HG03139 (cell line): Measurements from ENCODE around the gene APOOL.
"Not testable (repeated sequence)": the region's sequence is repeated elsewhere in the genome, so short reads cannot be mapped to it uniquely, and the experiment has no call there.

Source experiments
- ATAC-seq: cut with Tn5 transposase; IDR thresholded peaks from one replicate; pipeline ENCODE4 v1.9.1; 2021; ENCODE audit not compliant: unreplicated experiment

APOOL gene

GRCh38 chrX:85077247-85077646 lies 73.6 kb downstream of the APOOL start:
- ATAC-seq, result not testable (repeated sequence)

- peak; percentile 73 for ATAC-seq
Measured at GRCh38 chrX:85084770-85085393, 81.2 kb downstream of the APOOL start.

DNA sequence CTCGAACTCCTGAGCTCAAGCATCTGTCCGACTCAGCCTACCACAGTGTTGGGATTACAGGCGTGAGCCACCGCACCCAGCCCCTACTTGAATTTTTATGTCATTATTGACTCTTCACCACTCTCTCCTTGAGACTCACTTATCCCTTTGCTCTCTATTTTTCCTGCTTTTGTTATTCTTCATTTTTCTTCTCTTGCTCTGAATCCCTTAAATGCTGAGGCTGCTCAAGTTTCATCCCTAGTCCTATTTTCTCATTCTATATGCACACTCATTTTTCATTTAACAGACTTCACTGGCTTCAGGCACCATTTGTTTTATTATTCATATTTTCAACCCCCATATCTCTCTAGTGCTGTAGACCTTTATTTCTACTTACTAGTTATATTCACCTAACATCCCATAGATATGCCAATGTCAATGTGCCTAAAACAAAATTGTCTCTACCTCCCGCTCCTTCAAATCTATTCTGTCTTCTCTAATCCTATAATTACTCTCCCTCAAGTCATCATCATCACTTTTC lies 85.7 kb downstream of the APOOL start:
- no peak for ATAC-seq

GRCh38 chrX:85107407-85107806 lies 103.7 kb downstream of the APOOL start:
- no peak for ATAC-seq

DNA sequence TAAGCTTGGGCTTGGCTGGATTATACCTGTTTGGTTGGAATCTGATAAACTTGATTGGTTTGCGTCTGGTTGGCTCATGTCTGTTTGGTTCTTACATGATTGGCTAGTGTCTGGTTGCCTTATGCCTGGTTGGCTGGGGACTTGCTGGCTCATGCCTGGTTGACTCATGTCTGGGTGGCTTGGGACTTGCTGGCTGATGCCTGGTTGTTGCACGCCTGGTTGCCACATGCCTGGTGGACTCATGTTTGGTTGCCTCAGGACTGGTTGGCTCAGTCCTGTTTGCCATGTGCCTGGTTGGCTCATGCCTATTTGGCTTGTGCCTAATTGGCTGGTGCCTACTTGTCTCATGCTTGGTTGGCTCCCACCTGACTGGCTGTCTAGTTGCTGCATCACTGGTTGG lies 104.5 kb downstream of the APOOL start:
- ATAC-seq, result no peak

DNA sequence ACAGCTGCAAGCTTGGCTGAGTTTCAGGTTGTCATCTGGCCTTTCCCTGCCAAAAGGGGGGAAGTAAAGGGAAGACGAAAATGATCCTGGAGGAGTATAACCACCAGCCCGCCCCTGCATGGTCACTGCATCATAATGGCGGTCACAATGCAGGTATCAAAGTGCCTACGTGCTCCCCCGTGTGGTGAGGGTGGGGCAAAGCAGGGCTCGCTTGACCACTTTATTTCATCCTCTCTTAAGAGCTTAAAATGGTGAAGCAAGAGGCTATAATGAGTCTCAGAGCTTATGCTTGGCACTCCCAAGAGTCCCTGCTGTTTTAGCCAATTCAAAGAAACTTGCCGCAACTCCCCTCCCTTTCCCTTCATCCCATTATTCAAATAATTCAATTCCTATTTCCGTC lies 105.6 kb downstream of the APOOL start:
- no peak for ATAC-seq

- no peak for ATAC-seq
Measured at GRCh38 chrX:85111347-85111746, 107.7 kb downstream of the APOOL start.

DNA sequence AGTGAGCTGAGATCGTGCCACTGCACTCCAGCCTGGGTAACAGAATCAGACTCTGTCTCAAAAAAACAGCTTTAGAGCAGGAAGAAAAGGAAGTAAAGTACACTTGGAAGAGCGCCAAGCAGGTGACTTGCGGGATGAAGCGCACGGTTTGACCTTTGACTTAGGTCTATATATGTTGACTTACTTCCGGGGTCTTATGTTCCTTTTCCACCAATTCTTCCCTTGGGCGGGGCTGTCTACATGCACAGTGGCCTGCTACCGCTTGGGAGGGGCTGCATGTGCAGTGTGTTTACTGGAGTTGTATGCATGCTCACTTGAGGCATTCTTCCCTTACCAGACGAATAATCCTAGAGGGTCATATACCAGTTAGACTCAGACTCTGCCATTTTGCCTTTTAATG lies 108.6 kb downstream of the APOOL start:
- ATAC-seq, result no peak

DNA sequence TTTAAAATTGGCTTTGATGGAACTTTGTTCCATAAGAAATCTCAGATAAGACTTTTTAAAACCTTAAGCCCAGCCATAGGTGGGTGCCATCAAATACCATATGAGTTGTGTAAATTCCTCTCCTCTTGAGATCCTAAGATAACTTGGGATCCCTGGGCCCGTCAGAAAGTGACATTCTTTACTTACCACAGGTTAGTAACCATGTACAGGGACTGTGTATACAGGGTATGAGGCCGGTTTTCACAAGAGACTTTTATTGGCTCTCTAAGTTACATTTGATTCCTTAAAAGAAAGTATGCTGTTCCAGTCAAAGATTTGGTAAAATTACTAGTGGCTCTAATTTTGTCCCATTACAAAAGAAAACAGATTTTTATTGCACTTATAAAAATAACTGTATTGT lies 110.1 kb downstream of the APOOL start:
- ATAC-seq, result no peak

DNA sequence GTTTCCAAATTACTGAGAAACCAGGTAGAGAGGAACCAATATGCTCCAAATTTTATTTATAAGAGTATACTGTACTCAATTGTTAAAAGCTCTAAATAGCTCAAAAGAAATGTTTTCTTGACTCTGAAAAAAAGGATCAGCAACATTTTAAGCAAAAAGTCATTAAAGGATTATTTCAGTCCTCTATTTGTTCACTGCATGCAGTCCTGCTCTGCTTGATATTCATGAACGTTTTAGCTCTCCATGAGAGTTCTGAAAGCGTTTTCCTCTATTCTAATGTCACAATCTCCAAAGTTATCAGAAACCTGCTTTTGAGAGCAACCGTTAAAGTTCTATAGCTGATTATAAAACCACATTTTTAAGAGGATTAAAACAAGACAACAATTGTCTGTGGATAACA lies 110.5 kb downstream of the APOOL start:
- ATAC-seq, result no peak

GRCh38 chrX:85114776-85115175 lies 111.1 kb downstream of the APOOL start:
- ATAC-seq, result no peak

DNA sequence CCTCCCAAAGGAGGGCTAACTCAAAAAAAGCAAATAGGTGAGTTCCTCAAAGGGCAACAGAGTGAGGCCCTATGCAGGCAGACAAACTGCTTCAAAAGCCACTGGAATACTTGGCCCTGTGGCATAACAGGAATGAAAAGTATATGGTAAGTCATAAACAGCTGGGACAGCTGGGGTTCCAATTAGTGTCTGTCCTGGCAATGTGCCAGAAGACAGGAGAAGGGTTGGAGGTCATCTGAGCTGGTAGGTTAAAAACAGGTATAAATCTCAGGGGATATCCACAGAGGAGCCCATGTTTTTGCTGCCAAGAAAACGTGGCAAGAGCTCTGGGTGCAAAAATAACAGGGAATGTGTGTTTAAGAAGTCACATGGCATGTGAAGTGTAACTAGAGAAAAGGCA lies 111.6 kb downstream of the APOOL start:
- ATAC-seq, result no peak

DNA sequence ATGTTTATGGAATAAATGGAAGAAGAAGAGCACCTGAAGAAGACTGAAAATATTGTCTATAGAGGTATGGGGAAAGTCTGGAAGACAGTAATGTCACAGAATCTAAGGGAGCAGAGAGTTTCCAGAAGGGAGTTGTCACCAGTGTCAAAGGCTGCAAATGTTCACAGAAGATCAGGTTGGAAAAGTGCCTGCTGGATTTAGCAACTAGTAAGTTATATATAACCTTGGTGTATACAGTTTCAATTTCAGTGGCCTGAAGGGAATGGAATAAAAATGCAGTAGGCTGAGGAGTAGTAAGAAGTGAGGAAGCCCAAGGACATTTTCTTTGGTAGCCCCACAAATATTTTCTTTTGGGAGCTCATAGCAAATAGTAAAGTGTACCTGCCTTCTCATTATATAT lies 132.7 kb downstream of the APOOL start:
- ATAC-seq, result no peak

GRCh38 chrX:85139422-85139821 lies 135.7 kb downstream of the APOOL start:
- ATAC-seq, result no peak

- ATAC-seq, result no peak
Measured at GRCh38 chrX:85140964-85141363, 137.3 kb downstream of the APOOL start.
